Nephron progenitor cell (in vitro differentiated cells): ENCODE data around the gene PAPOLA.

Experiments used
- DNase-seq: peaks from one replicate; pipeline ENCODE4 v3.0.0; 2021
- H3K27ac Mint-ChIP-seq: 2 replicates; pipeline ENCODE4 v1.8.0; 2021; ENCODE audit warnings: mild to moderate bottlenecking, moderate library complexity, mixed read lengths
- H3K27me3 Mint-ChIP-seq: 2 replicates; pipeline ENCODE4 v1.8.0; 2021; ENCODE audit warnings: mild to moderate bottlenecking, low read depth, mixed read lengths; ENCODE audit not compliant: poor library complexity
- H3K36me3 Mint-ChIP-seq: 2 replicates; pipeline ENCODE4 v1.8.0; 2021; ENCODE audit warnings: low read depth, mixed read lengths
- H3K4me1 Mint-ChIP-seq: 2 replicates; pipeline ENCODE4 v1.8.0; 2021; ENCODE audit warnings: mixed read lengths
- H3K4me3 Mint-ChIP-seq: 2 replicates; pipeline ENCODE4 v1.8.0; 2021; ENCODE audit warnings: mild to moderate bottlenecking, moderate library complexity, mixed read lengths
- H3K9me3 Mint-ChIP-seq: 2 replicates; pipeline ENCODE4 v1.8.0; 2021; ENCODE audit warnings: mild to moderate bottlenecking, moderate library complexity, mixed read lengths
- TF ChIP-seq, protein P1 (sequence below): fragments of 200-600 bp; sonication (generic); IDR thresholded peaks from 2 replicates; pipeline ENCODE4 v1.5.0; 2021; ENCODE audit warnings: antibody characterized with exemption

Gene PAPOLA

DNA sequence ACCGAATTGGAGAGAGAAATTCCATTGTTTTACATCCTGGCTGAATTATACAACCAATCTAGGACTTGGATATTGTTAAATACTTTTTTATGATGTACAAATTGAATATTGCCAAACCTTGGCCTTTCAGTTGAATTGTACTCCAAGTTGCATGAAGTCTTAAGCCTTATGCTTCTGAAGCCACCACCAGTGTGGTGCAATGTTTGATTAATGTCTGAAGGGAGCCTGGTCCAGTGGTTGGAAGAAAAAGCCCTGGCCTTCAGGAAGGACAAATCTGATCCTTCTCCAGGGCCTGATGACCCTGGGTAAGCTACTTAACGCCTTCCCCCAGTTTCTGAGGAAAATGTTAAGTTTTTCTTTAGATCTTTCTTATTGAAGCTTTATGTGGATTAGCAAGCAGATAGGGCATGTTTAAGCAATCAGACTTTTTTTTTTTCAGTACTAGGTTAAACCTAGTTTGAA is 72.0 kb downstream of the PAPOLA start:
- peaks cover 34% of the 10 kb centered on the region for H3K4me1 Mint-ChIP-seq
- no peak for DNase-seq
- H3K36me3 Mint-ChIP-seq, result peaks cover 26% of the 10 kb centered on the region
- no peaks in the 10 kb centered on the region for H3K27me3 Mint-ChIP-seq
- no peaks in the 10 kb centered on the region for H3K9me3 Mint-ChIP-seq
- peak overlapping the region; percentile 27 for H3K27ac Mint-ChIP-seq
- no peak overlapping the region for H3K4me3 Mint-ChIP-seq
- TF ChIP-seq, protein P1, sequence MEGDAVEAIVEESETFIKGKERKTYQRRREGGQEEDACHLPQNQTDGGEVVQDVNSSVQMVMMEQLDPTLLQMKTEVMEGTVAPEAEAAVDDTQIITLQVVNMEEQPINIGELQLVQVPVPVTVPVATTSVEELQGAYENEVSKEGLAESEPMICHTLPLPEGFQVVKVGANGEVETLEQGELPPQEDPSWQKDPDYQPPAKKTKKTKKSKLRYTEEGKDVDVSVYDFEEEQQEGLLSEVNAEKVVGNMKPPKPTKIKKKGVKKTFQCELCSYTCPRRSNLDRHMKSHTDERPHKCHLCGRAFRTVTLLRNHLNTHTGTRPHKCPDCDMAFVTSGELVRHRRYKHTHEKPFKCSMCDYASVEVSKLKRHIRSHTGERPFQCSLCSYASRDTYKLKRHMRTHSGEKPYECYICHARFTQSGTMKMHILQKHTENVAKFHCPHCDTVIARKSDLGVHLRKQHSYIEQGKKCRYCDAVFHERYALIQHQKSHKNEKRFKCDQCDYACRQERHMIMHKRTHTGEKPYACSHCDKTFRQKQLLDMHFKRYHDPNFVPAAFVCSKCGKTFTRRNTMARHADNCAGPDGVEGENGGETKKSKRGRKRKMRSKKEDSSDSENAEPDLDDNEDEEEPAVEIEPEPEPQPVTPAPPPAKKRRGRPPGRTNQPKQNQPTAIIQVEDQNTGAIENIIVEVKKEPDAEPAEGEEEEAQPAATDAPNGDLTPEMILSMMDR, result no peak

- Mint-ChIP-seq H3K4me1 (peaks cover 34% of the 10 kb centered on the region), H3K9me3 (no peaks in the 10 kb centered on the region), H3K27me3 (no peaks in the 10 kb centered on the region), H3K36me3 (peaks cover 20% of the 10 kb centered on the region), H3K4me3 (no peak overlapping the region), H3K27ac (peak overlapping the region; percentile 27)
- DNase-seq, result no peak
- TF ChIP-seq, protein P1, result no peak
These were observed 72.8 kb downstream of the PAPOLA start for GRCh38 chr14:96574633-96575632.

- Mint-ChIP-seq H3K27ac (no peak overlapping the region), H3K9me3 (no peaks in the 10 kb centered on the region), H3K36me3 (peaks cover 15% of the 10 kb centered on the region), H3K27me3 (peaks cover 1% of the 10 kb centered on the region), H3K4me1 (peaks cover 43% of the 10 kb centered on the region), H3K4me3 (no peak overlapping the region)
- TF ChIP-seq, protein P1, result no peak
- DNase-seq, result no peak
These were observed 74.2 kb downstream of the PAPOLA start for GRCh38 chr14:96576359-96576758.

GRCh38 chr14:96576937-96577336 is 74.8 kb downstream of the PAPOLA start:
- Mint-ChIP-seq H3K9me3 (no peaks in the 10 kb centered on the region), H3K36me3 (peaks cover 10% of the 10 kb centered on the region)
- TF ChIP-seq, protein P1, result no peak

GRCh38 chr14:96578619-96579018 is 76.4 kb downstream of the PAPOLA start:
- no peak for DNase-seq
- no peaks in the 10 kb centered on the region for H3K9me3 Mint-ChIP-seq
- no peak overlapping the region for H3K27ac Mint-ChIP-seq
- peaks cover 57% of the 10 kb centered on the region for H3K4me1 Mint-ChIP-seq
- H3K27me3 Mint-ChIP-seq, result peaks cover 15% of the 10 kb centered on the region
- no peaks in the 10 kb centered on the region for H3K36me3 Mint-ChIP-seq
- H3K4me3 Mint-ChIP-seq, result no peak overlapping the region
- TF ChIP-seq, protein P1, result no peak

More at GRCh38 chr14:96576937-96577336, 74.8 kb downstream of the PAPOLA start:
- DNase-seq, result no peak
- Mint-ChIP-seq H3K4me1 (peaks cover 49% of the 10 kb centered on the region), H3K27ac (no peak overlapping the region), H3K27me3 (peaks cover 4% of the 10 kb centered on the region), H3K4me3 (no peak overlapping the region)
